Natural killer cell (primary cell): ENCODE results near the gene CTNNA2. TPM values are rescaled to one million over a fixed set of nuclear protein-coding genes. Genes with fewer than 3 reads are reported as not detected.

Experiments used
- ATAC-seq, 3 donors: fragments of 150-1000 bp in 2 of 3; fragments of 200-7000 bp in 1 of 3; cut with Tn5 transposase; 1 replicate in 1 of 3; 2 replicates in 2 of 3; pipeline ENCODE4 v1.10.0; 2021; ENCODE audit warnings: mild to moderate bottlenecking in 2 of 3, moderate library complexity in 2 of 3
- DNase-seq, 2 donors: peaks; one replicate each; pipeline versions ENCODE4 v3.0.0 to v3.0.0-alpha.2; 2013 to 2021; ENCODE audit warnings: mixed read lengths in 1 of 2
- H3K27ac ChIP-seq: one replicate; pipeline ENCODE4 v1.5.1; 2013; ENCODE audit warnings: mild to moderate bottlenecking, low read length
- H3K27me3 ChIP-seq: one replicate; pipeline ENCODE4 v1.6.1; 2013; ENCODE audit warnings: low read length; ENCODE audit not compliant: control insufficient read depth, insufficient read depth
- H3K36me3 ChIP-seq: one replicate; pipeline ENCODE4 v1.6.1; 2013; ENCODE audit warnings: low read length; ENCODE audit not compliant: control insufficient read depth, insufficient read depth
- H3K4me1 ChIP-seq: one replicate; pipeline ENCODE4 v1.6.1; 2013; ENCODE audit warnings: low read length; ENCODE audit not compliant: control insufficient read depth, insufficient read depth
- H3K4me3 ChIP-seq: one replicate; pipeline ENCODE4 v1.5.1; 2013; ENCODE audit warnings: low read length
- H3K9me3 ChIP-seq: one replicate; pipeline ENCODE4 v1.6.1; 2013; ENCODE audit warnings: low read length; ENCODE audit not compliant: control insufficient read depth, insufficient read depth
- H3K27ac Mint-ChIP-seq, 2 donors: one replicate each; pipeline ENCODE4 v1.8.0; 2022; ENCODE audit warnings: mild to moderate bottlenecking in 2 of 2, mixed read lengths in 2 of 2, moderate library complexity in 1 of 2
- H3K27me3 Mint-ChIP-seq, 2 donors: one replicate each; pipeline ENCODE4 v1.8.0; 2022; ENCODE audit warnings: low read depth in 2 of 2, mixed read lengths in 2 of 2
- H3K36me3 Mint-ChIP-seq: one replicate; pipeline ENCODE4 v1.8.0; 2022; ENCODE audit warnings: mixed read lengths
- H3K4me1 Mint-ChIP-seq, 2 donors: one replicate each; pipeline ENCODE4 v1.8.0; 2022; ENCODE audit warnings: mixed read lengths in 2 of 2
- H3K4me3 Mint-ChIP-seq: one replicate; pipeline ENCODE4 v1.8.0; 2022; ENCODE audit warnings: mild to moderate bottlenecking, moderate library complexity, mixed read lengths
- H3K9me3 Mint-ChIP-seq, 2 donors: one replicate each; pipeline ENCODE4 v1.8.0; 2022; ENCODE audit warnings: mixed read lengths in 2 of 2
- CTCF ChIP-seq: fragments of 200-600 bp; IDR thresholded peaks from one replicate; pipeline ENCODE4 v1.8.0; 2022; ENCODE audit warnings: antibody characterized with exemption
- WGBS: methylation state at CpG from one replicate; pipeline ENCODE4 v1.1.7; 2013; ENCODE audit warnings: missing lambda C conversion rate; ENCODE audit not compliant: insufficient coverage; 5-methylcytosine and 5-hydroxymethylcytosine counted together
- intact Hi-C: fragments of 100-400 bp; cut with micrococcal nuclease; formaldehyde crosslinking; loops from one replicate; pipeline ENCODE4 v1.14.2; 2022
- total RNA-seq, 4 donors: library from RNA; stranded (reverse); fragments of 120-200 nt in 1 of 4; gene quantifications; one replicate each; pipeline versions ENCODE4 v1.2.3 to v1.2.4, GENCODE V29; 2013 to 2022

The CTNNA2 gene
- total RNA-seq, 3 donors from 2014 or later (not counting 1 experiment from before 2014, with no cell fraction given), result not detected

DNA sequence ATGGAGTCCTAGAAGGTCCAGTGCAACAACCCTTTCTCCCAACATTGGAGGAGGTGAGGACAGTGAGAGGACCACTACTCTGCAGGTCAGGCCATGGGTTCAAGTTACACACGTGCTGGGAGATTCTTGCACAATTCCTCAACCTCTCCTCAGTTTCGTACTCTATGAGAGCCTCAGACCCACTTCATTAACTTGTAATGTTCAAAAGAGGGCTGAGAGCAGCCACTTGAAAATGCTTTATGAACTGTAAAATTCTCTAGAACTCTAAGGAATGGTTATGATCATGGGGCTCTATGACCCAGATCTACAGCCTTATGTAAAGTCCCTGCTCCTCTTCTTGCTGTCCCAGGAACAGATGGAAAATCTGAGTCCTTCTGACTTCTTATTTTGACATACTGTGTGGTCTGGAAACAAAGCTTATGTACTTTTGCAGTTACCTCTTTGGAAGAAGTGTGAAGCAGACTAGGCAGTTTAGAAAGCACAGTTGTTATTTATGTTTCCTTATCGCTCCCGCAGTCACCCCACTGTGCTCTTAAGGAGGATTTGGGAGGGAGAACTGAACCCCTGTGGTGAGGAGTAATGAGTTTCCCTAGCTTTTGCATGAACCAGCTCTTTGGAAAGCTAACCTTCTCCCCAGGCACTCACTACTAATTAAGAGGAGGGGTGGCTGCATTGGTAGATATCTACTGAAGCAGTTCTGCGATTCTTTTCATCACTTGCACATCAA, 495.1 kb downstream of the CTNNA2 start:
- no peak overlapping the region for H3K4me3 ChIP-seq

DNA sequence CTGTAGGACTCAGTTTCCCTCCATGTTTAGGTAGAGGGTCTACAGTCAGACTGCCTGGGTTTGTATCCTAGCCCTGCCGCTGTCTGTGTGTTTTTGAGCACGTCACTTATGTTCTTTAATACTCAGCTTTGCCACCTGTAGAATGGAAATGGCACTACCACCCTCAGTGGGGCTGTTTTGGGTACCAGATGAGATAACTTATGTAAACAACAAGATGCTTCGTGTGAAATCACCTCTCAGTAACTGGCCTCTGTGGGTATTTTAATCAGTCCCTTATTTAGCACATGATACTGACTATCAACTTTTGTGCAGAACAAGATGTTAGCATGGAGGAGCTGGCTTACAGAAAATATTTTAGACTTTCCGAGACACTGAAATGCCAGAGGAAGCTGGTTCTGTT, 495.7 kb downstream of the CTNNA2 start:
- Histone ChIP-seq H3K4me3 (no peak overlapping the region), H3K27ac (no peak overlapping the region), H3K4me1 (no peaks in the 10 kb centered on the region), H3K36me3 (no peaks in the 10 kb centered on the region), H3K27me3 (no peaks in the 10 kb centered on the region), H3K9me3 (no peaks in the 10 kb centered on the region)
- ATAC-seq (no peak), DNase-seq (no peak)
- WGBS, result 50% methylated on average over 3 of the region's 4 CpGs
- Mint-ChIP-seq H3K4me3 (no peak overlapping the region), H3K27me3 (no peaks in the 10 kb centered on the region), H3K27ac (no peak overlapping the region), H3K36me3 (no peaks in the 10 kb centered on the region), H3K4me1 (no peaks in the 10 kb centered on the region), H3K9me3 (peaks cover 4 to 7% of the 10 kb centered on the region in 2 donors)
- intact Hi-C loops, result no loop called here
- no peak for TF ChIP-seq CTCF

More for the DNA sequence above, 495.1 kb downstream of the CTNNA2 start:
- TF ChIP-seq CTCF, result no peak
- H3K4me1 ChIP-seq, result no peaks in the 10 kb centered on the region
- 22% methylated on average over 5 of the region's 5 CpGs for WGBS
- no peaks in the 10 kb centered on the region for H3K27me3 ChIP-seq
- no peak for ATAC-seq
- no peak overlapping the region for H3K27ac Mint-ChIP-seq
- no peaks in the 10 kb centered on the region for H3K36me3 ChIP-seq
- intact Hi-C loops, result no loop called here
- no peaks in the 10 kb centered on the region for H3K27me3 Mint-ChIP-seq
- H3K4me1 Mint-ChIP-seq, result no peaks in the 10 kb centered on the region
- no peak overlapping the region for H3K27ac ChIP-seq
- H3K9me3 Mint-ChIP-seq, result peaks cover 4% of the 10 kb centered on the region in 2 donors
- DNase-seq, result no peak
- no peaks in the 10 kb centered on the region for H3K9me3 ChIP-seq
- no peak overlapping the region for H3K4me3 Mint-ChIP-seq
- H3K36me3 Mint-ChIP-seq, result no peaks in the 10 kb centered on the region

GRCh38 chr2:80009211-80009610, 496.4 kb downstream of the CTNNA2 start:
- Mint-ChIP-seq H3K27ac (no peak overlapping the region), H3K27me3 (no peaks in the 10 kb centered on the region), H3K36me3 (no peaks in the 10 kb centered on the region), H3K4me3 (no peak overlapping the region), H3K9me3 (peaks cover 2 to 8% of the 10 kb centered on the region in 2 donors), H3K4me1 (no peaks in the 10 kb centered on the region)
- DNase-seq (no peak), ATAC-seq (no peak)
- H3K27me3 ChIP-seq, result no peaks in the 10 kb centered on the region
- no peak overlapping the region for H3K27ac ChIP-seq
- no peaks in the 10 kb centered on the region for H3K9me3 ChIP-seq
- TF ChIP-seq CTCF, result no peak
- intact Hi-C loops, result no loop called here
- no peaks in the 10 kb centered on the region for H3K4me1 ChIP-seq
- WGBS, result 100% methylated on average over 2 of the region's 3 CpGs
- no peaks in the 10 kb centered on the region for H3K36me3 ChIP-seq
- H3K4me3 ChIP-seq, result no peak overlapping the region

DNA sequence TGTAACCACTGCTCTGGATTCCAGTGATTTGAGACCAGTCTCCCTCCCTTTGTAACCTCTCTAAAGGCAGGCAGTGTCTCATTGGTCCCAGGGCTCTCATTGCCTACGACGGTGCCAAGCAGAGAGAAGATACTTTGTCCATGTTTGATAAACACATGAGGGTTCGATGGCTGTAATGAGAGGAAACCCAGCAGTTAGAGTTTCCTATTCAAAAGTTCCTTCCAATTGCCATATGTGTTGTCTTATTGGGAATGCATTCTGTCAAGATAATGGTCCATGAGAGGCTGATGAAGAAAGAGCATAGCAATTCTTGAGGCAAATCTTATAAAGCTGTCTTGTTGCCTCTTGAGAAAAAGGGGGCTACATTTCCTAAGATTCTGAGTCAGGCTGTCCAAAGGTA, 499.2 kb downstream of the CTNNA2 start:
- Histone ChIP-seq H3K36me3 (no peaks in the 10 kb centered on the region), H3K27me3 (no peaks in the 10 kb centered on the region), H3K9me3 (no peaks in the 10 kb centered on the region), H3K4me1 (no peaks in the 10 kb centered on the region), H3K27ac (no peak overlapping the region), H3K4me3 (no peak overlapping the region)
- intact Hi-C loops, result no loop called here
- peaks cover 0 to 11% of the 10 kb centered on the region in 2 donors for H3K9me3 Mint-ChIP-seq
- TF ChIP-seq CTCF, result no peak
- ATAC-seq, result no peak
- no peaks in the 10 kb centered on the region for H3K27me3 Mint-ChIP-seq
- 79% methylated on average over 3 of the region's 3 CpGs for WGBS
- H3K4me3 Mint-ChIP-seq, result no peak overlapping the region
- no peaks in the 10 kb centered on the region for H3K36me3 Mint-ChIP-seq
- H3K27ac Mint-ChIP-seq, result no peak overlapping the region
- no peaks in the 10 kb centered on the region for H3K4me1 Mint-ChIP-seq
- no peak for DNase-seq
